ELF-1 (cell line): ENCODE data around the gene CAPN11.

Experiments used
- DNase-seq: peaks from one replicate; pipeline ENCODE4 v3.0.0-alpha.2; 2016; ENCODE audit warnings: low read depth, low spot score

Gene CAPN11

GRCh38 chr6:44158770-44159228, at the start of gene CAPN11:
CAPN11 (plus strand) TSS chr6:44158820; CDS start chr6:44158849, 29 bp downstream.
- no peak for DNase-seq

- no peak for DNase-seq
Measured at GRCh38 chr6:44109212-44109611, 49.4 kb upstream of the CAPN11 start.

GRCh38 chr6:44110005-44110676, 48.5 kb upstream of the CAPN11 start:
- DNase-seq: no peak

- no peak for DNase-seq
Measured at GRCh38 chr6:44110966-44111365, 47.7 kb upstream of the CAPN11 start.

- DNase-seq: no peak
Measured at GRCh38 chr6:44111434-44112417, 46.9 kb upstream of the CAPN11 start.

GRCh38 chr6:44113414-44113813, 45.2 kb upstream of the CAPN11 start:
- no peak for DNase-seq

- DNase-seq: no peak
Measured at GRCh38 chr6:44115866-44116265, 42.8 kb upstream of the CAPN11 start.

- no peak for DNase-seq
Measured at GRCh38 chr6:44116641-44117382, 41.8 kb upstream of the CAPN11 start.

- no peak for DNase-seq
Measured at GRCh38 chr6:44117397-44118128, 41.1 kb upstream of the CAPN11 start.

- no peak for DNase-seq
Measured at GRCh38 chr6:44119704-44120262, 38.8 kb upstream of the CAPN11 start.

GRCh38 chr6:44120692-44121443, 37.8 kb upstream of the CAPN11 start:
- DNase-seq: peak; percentile 53

- no peak for DNase-seq
Measured at GRCh38 chr6:44122801-44123200, 35.8 kb upstream of the CAPN11 start.

GRCh38 chr6:44123544-44123943, 35.1 kb upstream of the CAPN11 start:
- no peak for DNase-seq

GRCh38 chr6:44126320-44127149, 32.1 kb upstream of the CAPN11 start:
- DNase-seq: peak; percentile 87

- DNase-seq: peak; percentile 67
Measured at GRCh38 chr6:44127186-44128019, 31.2 kb upstream of the CAPN11 start, which contains the start of the genes MRPL14 and TMEM63B. MRPL14 (minus strand) TSS chr6:44127452; CDS start chr6:44116611, 10,841 bp downstream. TMEM63B (plus strand) TSS chr6:44127554; CDS start chr6:44134585, 7,031 bp downstream.

- DNase-seq: peak; percentile 49
Measured at GRCh38 chr6:44128020-44128917, 30.4 kb upstream of the CAPN11 start.

- DNase-seq: no peak
Measured at GRCh38 chr6:44129841-44130322, 28.7 kb upstream of the CAPN11 start.
